Kidney tubule cell (primary cell): ENCODE results near the gene RAB3C.

ENCODE experiments used
- DNase-seq: peaks from one replicate; pipeline ENCODE4 v3.0.0-alpha.2; 2018; ENCODE audit warnings: low spot score

The RAB3C gene

GRCh38 chr5:58731641-58732040 lies 148.8 kb downstream of the RAB3C start:
- DNase-seq, result no peak

GRCh38 chr5:58735637-58736036 lies 152.8 kb downstream of the RAB3C start:
- no peak for DNase-seq

GRCh38 chr5:58736214-58736613 lies 153.3 kb downstream of the RAB3C start:
- DNase-seq, result no peak

GRCh38 chr5:58737671-58738070 lies 154.8 kb downstream of the RAB3C start:
- no peak for DNase-seq

- no peak for DNase-seq
These were observed 155.5 kb downstream of the RAB3C start for GRCh38 chr5:58738336-58738735.

- no peak for DNase-seq
These were observed 156.2 kb downstream of the RAB3C start for GRCh38 chr5:58739051-58739450.

- DNase-seq, result no peak
These were observed 158.1 kb downstream of the RAB3C start for GRCh38 chr5:58740956-58741355.

GRCh38 chr5:58745350-58745749 lies 162.5 kb downstream of the RAB3C start:
- DNase-seq, result no peak

GRCh38 chr5:58746321-58746720 lies 163.4 kb downstream of the RAB3C start:
- no peak for DNase-seq

- DNase-seq, result no peak
These were observed 167.2 kb downstream of the RAB3C start for GRCh38 chr5:58750036-58750435.

- peak; percentile 75 for DNase-seq
These were observed 168.5 kb downstream of the RAB3C start for GRCh38 chr5:58751222-58751837.

- no peak for DNase-seq
These were observed 169.2 kb downstream of the RAB3C start for GRCh38 chr5:58752104-58752503.

GRCh38 chr5:58753446-58753845 lies 170.6 kb downstream of the RAB3C start:
- no peak for DNase-seq

- no peak for DNase-seq
These were observed 171.4 kb downstream of the RAB3C start for GRCh38 chr5:58754250-58754649.

- no peak for DNase-seq
These were observed 172.5 kb downstream of the RAB3C start for GRCh38 chr5:58755397-58755796.

GRCh38 chr5:58759745-58760144 lies 176.9 kb downstream of the RAB3C start:
- peak; percentile 8 for DNase-seq

- DNase-seq, result no peak
These were observed 177.3 kb downstream of the RAB3C start for GRCh38 chr5:58760222-58760621.

- no peak for DNase-seq
These were observed 178.5 kb downstream of the RAB3C start for GRCh38 chr5:58761407-58761806.

- DNase-seq, result no peak
These were observed 180.5 kb downstream of the RAB3C start for GRCh38 chr5:58763390-58763789.

GRCh38 chr5:58764199-58764598 lies 181.3 kb downstream of the RAB3C start:
- peak; percentile 14 for DNase-seq

- DNase-seq, result no peak
These were observed 182.2 kb downstream of the RAB3C start for GRCh38 chr5:58765058-58765457.

- DNase-seq, result no peak
These were observed 184.2 kb downstream of the RAB3C start for GRCh38 chr5:58767104-58767503.

- no peak for DNase-seq
These were observed 187.3 kb downstream of the RAB3C start for GRCh38 chr5:58770136-58770535.

GRCh38 chr5:58771796-58772195 lies 188.9 kb downstream of the RAB3C start:
- no peak for DNase-seq
